ENCODE results near the gene CNTNAP5.

- TF ChIP-seq CTCF (IDR thresholded peaks at IDR 0.05; ENCODE audit: extremely low read depth in 1 of 2, insufficient read depth in 1 of 2, low read depth in 1 of 2, low read length in 2 of 2), result no peak
- TF ChIP-seq POLR2AphosphoS5 (IDR thresholded peaks at IDR 0.05; ENCODE audit: insufficient read depth, low read depth, low read length), result no peak
- no peak for TF ChIP-seq POLR2A (IDR thresholded peaks at IDR 0.05; ENCODE audit: low read depth, low read length)
- no peak for TF ChIP-seq MAX (IDR thresholded peaks at IDR 0.05; ENCODE audit: insufficient read depth, insufficient read length)
- TF ChIP-seq JUN (IDR thresholded peaks at IDR 0.05; ENCODE audit: borderline replicate concordance, insufficient read depth, insufficient read length, low read depth), result no peak
- no peak for TF ChIP-seq FOS (IDR thresholded peaks at IDR 0.05; ENCODE audit: borderline replicate concordance, insufficient read depth, low read length)
- TF ChIP-seq EZH2 (IDR thresholded peaks at IDR 0.05; ENCODE audit: borderline replicate concordance, low read depth, low read length, severe bottlenecking), result no peak
- TF ChIP-seq MYC (IDR thresholded peaks at IDR 0.05; ENCODE audit: low read depth, low read length), result no peak
Measured at GRCh38 chr2:124178719-124179118, 153.6 kb downstream of the CNTNAP5 start.

Measured in endothelial cell of umbilical vein (primary cell).